ENCODE results near the gene GDF2.
A peak's percentile ranks its signal among the peaks of the same experiment; 100 is the strongest.

Gene GDF2

DNA sequence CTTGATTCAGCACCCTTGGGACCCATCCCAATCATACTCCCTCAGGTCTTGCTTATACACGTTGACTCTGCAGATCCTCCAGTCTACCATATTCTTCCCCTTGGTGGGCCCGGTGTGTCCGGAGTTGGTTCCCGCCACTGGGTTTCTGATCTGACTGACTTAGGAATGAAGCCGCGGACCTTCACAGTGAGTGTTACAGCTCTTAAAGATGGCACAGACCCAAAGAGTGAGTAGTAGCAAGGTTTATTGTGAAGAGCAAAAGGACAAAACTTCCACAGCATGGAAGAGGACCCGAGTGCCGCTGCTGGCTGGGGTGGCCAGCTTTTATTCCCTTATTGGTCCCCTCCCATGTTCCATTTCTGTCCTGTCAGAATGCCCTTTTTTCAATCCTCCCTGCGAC, 28.2 kb upstream of the GDF2 start:
- DNase-seq: no peak

DNA sequence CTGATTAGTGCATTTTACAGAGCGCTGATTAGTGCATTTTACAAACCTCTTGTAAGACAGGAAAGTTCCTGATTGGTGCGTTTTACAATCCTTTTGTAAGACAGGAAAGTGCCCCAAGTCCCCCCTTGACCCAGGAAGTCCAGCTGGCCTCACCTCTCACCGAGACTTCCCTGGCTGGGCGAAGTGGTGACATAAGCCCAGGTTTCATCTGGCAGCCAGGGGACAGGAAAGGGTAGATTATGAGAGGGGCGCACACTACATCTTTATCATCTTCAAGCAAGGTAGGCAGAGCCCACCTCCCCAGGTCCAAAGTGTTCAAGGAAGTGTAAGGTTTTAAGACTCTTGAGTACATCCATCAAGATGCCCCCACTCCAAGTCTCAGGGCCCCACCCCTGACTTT, 27.8 kb upstream of the GDF2 start:
- DNase-seq: no peak

DNA sequence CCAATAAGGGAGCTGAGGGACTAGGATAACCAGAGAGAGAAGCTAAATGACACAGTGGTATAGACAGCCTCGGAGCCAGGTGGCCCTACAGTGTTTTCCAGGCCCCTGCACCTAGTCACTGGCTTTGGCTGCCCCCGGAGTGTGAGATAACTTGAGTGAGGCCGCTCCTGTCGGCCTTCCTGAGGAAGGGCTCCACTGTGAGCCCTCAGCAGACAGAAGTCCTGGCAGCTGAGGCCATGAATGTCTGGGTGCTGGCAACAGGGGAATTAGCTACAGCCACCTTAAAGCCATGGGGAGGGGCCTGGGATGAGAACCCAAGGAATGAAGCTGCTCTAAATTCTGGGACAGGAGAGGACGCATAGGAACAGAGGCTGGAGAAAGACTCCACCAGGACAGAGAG, 26.8 kb upstream of the GDF2 start:
- DNase-seq: no peak

DNA sequence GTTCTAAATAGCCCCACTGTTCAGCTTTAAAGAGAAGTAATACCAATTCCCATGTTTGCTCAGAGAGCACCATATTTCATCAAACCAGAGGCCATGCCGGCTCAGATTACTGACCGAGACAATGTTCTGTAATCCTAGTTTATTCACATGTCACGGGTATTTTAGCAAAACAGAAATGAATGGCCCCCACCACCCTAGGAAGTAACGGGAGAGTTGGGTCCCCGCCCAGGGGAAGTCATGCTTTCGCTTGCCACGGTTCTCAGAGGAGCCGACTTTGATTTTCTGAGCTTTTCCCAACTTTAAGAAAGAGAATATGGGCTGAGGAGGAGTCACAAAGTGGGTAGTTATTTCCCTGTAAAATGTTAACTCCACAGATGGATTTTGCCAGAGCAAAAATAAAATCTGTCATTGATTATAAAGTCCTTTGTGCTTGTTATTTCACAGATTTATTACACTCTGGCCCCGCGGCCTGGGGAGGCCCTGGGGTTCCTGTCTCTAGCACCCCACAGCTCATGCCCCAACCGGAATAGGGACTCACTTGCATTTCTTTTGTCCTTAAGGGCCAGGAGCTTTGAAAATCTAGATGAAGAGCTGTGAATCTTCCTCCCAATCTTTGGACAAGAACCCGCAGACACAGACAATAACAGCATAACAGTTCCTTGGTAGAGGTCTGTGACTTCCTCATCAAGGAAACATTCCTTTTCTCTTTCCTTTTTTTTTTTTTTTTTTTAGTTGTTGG, 25.9 kb upstream of the GDF2 start:
- no peak for DNase-seq

DNA sequence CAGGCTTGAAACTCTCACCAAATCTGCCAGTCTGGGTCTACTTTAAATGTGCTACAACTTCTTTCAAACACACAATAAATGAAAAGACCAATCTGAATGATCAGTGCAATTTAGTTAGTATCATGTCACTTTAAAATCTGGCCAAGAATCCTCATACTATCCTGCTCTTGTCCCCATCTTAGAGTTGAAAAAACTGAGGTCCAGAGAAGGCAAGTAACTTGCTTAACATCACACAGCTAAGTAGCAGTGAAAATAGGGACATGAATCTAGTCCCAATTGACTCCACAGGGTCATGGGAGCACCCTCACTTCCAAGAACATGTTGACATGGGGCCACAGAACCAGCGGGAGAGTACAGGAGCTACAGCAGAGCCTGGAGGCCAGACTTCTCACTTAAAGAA, 25.3 kb upstream of the GDF2 start:
- no peak for DNase-seq

DNA sequence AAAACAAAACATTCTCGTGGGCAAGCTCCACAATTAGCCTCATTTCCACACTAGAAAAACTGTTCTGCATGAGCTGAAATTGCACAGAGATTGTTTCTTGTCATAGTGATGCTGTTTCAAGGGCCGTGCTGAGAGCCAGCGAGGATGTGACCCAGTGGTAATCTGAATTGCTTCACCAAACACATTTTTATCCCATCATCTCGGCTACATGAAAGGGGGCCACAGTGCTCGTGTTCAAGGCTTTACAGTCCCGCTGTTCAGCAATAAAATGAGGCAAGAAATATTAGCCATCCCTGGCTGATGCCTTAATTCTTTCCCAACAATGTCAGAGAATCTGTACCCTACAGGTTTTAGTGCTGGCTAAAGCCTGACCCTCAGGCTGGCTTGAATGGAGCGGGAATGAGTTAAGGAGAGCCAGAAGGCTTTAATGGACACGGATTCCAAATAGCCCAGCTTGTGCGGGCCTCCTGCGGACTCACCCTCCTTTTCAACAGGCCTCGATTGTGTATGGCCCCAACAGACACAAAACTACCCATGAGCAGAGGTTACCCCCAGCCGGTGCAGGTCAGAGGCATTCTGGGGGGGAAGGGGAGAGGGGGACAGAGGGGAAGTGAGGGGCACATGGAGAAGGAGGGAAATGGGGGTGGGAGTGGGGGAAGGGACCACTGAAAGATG, 24.3 kb upstream of the GDF2 start:
- no peak for DNase-seq

DNA sequence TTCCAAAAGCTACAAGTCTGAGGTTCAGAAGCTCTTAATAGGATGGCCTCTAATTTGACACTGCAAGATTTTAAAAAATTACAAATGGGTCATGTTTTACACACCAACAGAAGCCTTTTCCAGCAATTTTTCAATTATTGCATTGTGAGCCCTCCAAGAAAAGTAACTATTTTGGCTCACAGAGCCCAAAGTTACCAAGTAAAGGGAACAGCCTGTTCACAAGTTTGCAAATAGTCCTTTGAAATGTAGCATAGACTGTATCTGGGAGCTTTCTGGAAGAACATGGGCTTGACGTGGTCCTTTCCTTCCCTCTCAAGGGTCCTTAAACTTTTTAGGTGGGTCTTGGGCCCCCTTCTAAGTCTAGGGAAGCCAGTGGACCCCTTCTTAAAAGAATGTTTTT, 23.5 kb upstream of the GDF2 start:
- no peak for DNase-seq

DNA sequence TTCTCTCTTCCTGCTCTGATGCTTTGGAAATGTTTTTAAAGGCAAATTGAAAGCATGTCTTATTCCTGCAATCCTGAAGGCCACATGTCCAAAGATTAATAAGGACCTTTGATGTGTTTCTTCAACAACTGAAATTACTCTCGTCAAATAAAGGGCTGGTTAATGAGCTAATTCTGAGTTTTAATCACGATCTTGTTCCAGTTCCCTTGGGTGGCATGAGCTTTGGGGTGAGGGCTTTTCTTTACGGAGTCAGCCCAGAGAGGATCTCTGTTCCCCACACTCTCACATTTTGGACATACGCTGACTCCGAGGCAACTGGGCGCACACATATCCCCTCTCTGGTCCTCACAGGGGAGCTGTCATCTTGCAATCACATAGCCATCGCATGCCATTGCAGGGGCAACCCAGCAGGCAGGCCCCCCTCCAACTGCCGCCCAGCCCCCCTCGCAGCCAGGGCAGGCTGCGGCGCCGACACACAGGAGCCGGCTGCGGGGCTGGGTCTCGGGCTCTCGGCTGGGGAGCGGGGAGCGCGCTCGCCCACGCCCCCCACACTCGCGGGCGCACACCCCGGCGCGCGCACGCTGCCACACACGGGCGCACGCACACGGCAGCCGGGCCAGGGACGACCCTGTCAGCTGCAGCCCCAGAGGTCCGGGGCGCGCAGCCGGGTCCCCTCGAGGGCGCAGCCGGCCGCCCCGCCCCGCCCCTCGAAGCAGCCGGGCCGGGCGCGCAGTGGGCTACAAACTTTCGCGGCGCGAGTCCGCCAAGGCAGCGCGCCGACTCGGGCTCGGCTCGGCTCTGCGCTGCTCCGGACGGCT, 22.4 kb upstream of the GDF2 start, which contains the start of gene GDF10:
Gene GDF10 (plus strand): TSS at position 587 of the 818 bp plus-strand sequence. CDS start 455 bp downstream, outside the sequence.
- peak; percentile 38 to 44 for DNase-seq

DNA sequence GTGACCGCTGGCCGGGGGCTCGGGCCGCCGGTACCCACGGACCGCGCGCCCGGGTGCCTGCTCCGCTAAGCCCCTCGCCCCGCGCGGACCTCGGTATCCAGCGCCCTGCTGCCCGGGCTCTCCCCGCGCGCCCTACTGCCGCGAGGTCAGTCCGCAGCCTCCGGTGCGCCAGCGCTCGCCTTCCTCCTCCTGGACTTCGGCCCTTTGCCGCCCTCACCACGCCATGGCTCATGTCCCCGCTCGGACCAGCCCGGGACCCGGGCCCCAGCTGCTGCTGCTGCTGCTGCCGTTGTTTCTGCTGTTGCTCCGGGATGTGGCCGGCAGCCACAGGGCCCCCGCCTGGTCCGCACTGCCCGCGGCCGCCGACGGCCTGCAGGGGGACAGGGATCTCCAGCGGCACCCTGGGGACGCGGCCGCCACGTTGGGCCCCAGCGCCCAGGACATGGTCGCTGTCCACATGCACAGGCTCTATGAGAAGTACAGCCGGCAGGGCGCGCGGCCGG, 21.8 kb upstream of the GDF2 start:
- no peak for DNase-seq

DNA sequence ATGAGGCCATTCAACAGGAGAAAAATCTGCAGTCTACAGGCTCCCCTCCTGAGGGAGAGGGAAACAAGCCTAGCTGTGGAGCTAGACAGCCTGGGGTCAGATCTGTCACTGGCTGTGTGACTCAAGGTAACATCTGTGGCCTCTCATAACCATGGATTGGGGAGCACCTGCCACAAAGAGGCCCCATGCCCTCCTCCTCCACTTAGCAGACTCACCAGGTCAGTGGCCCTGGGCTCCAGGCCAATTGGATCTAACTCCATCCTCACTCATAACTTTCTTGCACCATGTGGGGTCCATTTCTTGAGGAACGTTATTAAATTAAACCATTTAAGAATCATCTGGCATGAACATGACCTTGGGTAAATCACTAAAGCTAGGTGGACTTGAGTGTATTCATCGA, 20.4 kb upstream of the GDF2 start:
- no peak for DNase-seq

DNA sequence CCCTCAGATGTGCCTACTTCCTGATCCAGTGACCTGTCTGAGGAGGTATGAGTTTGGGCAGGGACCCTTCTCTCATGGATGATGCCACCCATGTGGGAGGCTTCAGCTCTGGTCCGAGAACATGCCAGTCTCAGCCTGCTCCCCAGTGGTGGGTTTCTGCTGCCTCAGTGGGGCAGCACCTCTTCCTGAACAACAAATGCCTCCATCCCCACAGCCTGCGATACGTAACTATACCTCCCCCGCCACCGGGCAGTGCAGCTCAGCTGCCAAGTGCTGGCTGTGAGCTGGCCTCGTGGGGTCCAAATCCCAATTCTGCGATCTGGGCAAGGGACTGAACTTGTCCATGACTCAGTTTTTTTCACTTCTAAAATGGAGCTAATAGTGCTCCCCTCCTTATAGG, 19.1 kb upstream of the GDF2 start:
- DNase-seq: no peak

DNA sequence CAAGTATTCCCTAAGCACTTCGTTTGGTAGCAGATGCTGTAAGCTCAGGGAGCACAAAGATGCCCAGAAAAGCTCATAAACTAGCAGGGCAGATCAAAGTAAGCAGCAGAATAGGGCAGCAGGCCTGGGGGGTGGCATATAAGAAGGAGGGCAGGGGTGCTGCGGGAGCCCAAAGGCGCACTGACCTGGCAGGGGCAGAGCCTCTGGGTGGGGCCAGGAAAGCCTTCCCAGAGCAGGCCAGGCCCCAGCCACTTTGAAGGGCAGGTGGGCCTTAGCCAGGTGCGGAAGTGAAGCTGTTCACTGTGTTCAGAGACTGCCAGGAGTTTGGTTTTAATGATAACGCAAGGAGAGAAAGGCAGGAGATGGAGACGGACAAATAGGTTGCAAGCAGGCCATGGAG, 18.4 kb upstream of the GDF2 start:
- DNase-seq: no peak

DNA sequence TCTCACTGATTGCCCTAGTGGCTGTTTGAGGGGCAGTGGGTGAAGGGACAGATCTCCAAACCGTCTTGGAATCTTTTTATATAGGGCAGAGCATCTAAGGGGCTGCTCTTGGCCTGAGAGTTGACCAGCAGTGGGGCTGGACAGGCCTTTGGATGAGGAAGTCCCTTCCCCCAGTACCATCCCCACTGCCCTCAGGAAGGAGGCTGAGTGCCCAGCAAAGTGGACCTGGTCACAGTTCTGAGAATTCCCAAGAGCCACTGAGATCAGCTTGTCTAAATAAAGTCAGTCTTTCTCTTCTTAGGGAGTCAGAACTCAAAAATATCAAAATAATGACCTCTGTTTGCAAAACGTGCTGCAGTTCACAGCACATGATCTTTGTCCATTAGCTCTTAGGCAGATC, 16.7 kb upstream of the GDF2 start:
- DNase-seq: no peak

DNA sequence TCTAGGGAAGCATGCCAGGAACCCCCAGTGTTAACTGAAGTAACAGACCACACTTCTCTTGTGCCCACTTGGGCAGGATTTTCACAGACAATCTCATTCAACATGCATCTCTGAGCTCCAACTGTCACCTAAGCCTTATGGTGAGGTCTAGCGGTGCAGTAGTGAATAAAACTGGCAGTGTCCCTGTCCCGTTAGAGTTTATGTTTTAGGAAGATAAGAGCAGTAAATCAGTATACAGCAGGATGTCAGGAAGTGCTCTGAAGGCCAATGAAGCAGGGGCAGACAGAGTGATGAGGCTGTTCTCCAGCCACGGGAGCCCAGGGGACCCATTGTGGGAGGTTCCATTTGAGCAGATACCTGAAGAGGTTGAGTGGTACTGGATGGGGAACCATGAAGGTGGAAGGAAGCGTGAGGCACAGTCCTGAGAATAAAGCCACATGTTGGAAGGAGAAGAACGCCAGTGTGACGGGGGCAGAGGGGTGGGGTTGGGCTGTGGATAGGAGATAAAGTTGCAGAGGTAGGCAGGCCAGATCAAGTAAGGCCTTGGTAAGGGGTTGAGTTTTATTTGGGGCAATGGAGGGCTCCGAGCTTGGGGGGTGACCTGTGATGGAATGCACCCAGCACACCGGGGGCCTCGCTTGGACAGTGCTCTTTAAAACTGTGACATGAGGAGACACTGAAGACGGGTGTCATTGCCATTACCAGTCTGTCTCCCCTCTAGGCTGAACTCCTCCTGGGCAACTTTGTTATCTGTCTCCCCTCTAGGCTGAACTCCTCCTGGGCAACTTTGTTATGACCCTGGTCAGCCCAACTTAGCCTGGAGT, 15.7 kb upstream of the GDF2 start:
- DNase-seq: no peak

DNA sequence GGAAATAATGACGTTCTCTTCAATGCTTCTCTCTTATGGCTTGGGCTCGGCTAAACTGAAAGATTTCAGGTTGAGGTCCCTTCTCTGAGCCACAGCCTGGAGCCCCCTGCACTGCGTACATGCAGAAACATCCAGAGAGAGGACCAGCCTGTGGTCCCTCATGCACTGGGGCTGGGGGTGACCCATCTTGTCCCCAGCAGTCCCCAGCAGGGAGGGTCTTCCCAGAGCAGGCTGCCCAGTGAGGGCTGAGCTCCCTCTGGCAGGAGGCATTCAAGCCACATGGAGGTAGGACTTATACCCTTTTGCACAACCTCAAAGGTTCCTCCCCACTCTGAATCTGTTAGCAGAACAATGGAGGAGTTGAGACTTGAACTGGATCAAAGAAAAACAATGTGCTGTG, 14.9 kb upstream of the GDF2 start:
- DNase-seq: no peak

DNA sequence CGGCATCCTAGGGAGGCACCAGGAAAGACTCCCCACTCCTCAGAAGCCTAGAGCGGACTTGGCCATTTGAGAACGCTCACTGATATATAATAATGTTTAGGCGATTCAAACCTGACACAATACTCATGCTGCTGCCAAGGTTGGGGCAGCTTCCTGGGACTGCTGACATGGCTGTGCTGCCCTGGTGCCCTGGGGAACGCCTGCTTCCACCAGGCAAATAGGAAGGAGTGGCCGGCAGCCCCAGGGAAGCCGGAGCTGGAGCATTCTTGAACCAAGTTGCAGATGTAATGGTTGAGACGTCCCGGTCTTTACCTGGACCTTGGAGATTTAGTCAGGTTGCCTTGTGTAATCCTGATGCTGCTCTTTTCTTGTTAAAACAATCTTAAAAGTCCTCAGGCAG, 13.5 kb upstream of the GDF2 start:
- no peak for DNase-seq

DNA sequence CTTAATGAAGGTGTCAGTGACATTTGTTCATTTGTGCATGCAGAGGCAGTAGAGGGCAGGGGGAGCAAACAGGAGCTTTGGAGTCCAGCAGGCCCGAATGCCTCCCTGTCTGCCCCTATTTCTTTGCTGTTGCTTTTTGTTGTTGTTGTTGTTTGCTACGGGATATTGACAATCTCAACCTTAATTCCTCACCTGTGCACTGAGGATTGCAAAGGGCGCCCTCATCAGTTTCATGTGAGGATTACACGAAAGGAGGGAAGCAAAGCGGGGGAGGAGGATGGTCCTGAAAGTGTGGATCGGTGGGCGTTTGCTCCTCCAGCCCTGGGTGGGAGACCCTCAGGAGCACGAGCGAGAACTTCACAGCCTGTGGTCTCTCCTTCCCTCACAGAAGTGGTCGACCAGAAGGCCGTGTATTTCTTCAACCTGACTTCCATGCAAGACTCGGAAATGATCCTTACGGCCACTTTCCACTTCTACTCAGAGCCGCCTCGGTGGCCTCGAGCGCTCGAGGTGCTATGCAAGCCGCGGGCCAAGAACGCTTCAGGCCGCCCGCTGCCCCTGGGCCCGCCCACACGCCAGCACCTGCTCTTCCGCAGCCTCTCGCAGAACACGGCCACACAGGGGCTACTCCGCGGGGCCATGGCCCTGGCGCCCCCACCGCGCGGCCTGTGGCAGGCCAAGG, 12.7 kb upstream of the GDF2 start:
- DNase-seq: no peak

DNA sequence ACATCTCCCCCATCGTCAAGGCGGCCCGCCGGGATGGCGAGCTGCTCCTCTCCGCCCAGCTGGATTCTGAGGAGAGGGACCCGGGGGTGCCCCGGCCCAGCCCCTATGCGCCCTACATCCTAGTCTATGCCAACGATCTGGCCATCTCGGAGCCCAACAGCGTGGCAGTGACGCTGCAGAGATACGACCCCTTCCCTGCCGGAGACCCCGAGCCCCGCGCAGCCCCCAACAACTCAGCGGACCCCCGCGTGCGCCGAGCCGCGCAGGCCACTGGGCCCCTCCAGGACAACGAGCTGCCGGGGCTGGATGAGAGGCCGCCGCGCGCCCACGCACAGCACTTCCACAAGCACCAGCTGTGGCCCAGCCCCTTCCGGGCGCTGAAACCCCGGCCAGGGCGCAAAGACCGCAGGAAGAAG, 12.2 kb upstream of the GDF2 start:
- DNase-seq: no peak

DNA sequence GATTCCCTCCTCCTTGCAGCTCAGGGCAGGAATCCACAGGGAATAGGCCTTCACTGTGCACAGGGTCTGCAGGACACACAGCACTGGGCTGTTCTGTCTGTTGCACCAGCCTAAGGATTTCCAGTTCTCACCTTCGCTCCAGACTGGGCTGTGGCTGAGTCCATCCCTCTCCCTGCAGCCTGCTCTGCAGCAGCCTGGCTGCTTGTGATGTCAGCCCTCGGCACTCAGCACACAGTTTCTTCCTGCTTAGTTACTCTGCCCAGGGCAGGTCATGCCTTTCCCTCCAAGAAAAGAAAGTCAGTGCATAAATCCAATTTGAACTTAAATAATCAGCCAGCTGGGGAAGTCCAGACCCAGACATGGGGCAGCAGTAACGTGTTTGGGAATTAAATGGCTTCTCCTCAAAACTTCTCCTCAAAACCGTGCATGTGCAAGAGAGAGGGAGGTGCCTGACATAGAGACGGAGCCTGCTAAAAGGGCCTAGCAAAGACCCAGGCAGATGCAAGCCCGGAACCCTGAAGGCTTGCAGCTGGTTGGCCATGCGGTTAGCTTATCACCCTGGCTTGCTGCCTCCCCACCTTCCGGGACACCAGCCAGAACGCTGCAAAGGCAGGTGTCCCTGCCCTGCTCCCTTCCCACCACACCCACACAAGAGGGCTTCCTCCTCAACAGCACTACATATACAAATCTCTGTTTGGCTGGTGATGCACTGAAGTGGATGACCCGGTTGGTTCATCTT, 10.9 kb upstream of the GDF2 start:
- DNase-seq: peak in 1 of 2 experiments; percentile 31

DNA sequence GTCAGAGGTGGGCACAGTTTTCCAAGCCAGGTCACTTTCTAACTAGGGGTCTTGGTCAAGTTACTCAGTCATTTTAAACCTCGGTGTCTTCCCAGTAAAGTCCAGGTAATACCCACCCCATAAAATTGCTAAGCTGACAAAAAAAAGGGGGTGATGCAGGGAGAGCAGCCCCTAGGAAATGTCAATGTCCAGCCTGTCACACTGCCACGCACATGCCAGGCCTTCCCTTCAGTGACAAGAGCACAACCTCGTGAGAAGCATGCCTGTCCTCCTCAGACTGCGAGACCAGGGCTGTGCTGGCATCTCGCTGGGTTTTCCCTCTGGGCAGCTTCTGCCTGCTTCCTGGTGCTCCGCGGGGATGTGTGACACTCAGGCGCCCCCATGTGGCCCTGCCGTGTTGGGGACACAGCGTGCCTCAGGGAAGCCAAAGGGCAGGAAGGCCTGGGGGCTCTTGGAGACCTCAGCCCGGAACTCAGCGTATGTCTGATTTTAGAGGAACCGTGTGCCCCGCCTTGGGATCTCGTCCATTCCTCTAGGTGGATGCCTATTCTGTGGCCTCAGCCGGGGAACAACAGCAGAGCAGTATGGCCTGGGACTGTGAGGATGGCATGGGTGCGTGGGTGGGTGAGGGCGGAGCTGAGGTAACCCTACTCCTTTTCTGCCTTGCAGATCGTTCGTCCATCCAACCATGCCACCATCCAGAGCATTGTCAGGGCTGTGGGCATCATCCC, 10.2 kb upstream of the GDF2 start:
- peak; percentile 83 to 84 for DNase-seq

DNA sequence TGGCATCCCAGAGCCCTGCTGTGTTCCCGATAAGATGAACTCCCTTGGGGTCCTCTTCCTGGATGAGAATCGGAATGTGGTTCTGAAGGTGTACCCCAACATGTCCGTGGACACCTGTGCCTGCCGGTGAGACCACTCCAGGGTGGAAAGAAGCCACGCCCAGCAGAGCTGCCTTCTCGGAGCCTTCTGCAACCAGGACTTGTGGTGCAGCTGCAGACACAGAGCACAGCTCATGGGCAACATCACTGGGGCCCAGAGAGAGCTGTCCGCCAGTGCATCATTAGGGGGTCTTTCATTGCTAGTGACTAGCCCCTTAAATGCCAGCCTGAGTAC, 9.6 kb upstream of the GDF2 start:
- no peak for DNase-seq

All from stimulated activated CD4-positive, alpha-beta T cell treated with anti-CD3 and anti-CD28 coated beads, Interleukin-4, amount 100 ng/mL, for 4 hours (primary cell).